ENCODE results near the gene OPCML.

DNA sequence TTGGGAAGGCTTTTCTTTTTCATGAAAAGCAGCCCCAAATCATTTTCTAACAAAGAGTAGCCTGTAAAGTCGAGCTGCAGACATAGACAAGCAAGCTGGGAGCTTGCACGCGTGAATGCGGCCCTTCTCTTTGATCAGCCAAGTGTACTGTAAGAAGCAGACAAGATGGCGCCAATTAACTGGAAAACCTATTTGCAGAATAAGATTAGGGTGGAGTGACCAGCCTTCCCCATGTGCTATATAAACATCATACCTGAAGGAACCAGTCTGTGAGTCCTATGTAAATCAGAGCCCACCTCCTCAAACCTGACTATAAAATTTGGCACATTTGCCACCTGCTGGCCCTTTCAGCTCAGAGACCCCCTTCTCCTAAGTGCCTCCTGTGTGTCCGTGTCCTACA, 982.7 kb downstream of the OPCML start:
- TF ChIP-seq, protein P1, sequence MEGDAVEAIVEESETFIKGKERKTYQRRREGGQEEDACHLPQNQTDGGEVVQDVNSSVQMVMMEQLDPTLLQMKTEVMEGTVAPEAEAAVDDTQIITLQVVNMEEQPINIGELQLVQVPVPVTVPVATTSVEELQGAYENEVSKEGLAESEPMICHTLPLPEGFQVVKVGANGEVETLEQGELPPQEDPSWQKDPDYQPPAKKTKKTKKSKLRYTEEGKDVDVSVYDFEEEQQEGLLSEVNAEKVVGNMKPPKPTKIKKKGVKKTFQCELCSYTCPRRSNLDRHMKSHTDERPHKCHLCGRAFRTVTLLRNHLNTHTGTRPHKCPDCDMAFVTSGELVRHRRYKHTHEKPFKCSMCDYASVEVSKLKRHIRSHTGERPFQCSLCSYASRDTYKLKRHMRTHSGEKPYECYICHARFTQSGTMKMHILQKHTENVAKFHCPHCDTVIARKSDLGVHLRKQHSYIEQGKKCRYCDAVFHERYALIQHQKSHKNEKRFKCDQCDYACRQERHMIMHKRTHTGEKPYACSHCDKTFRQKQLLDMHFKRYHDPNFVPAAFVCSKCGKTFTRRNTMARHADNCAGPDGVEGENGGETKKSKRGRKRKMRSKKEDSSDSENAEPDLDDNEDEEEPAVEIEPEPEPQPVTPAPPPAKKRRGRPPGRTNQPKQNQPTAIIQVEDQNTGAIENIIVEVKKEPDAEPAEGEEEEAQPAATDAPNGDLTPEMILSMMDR (IDR thresholded peaks at IDR 0.05) = no peak
- no peak for TF ChIP-seq POLR2A (IDR thresholded peaks at IDR 0.05)
